RCC 7860 (cell line): ENCODE results near the gene FAM83G.
"Not testable (repeated sequence)": the region's sequence is repeated elsewhere in the genome, so short reads cannot be mapped to it uniquely, and the experiment has no call there.

Source experiments
- DNase-seq: peaks from one replicate; pipeline ENCODE4 v3.0.0-alpha.2; 2015; ENCODE audit warnings: low spot score
- FAIRE-seq: peaks from 2 replicates; lab custom pipeline; 2012; peaks lifted over from hg19 to GRCh38; lab: Jason Lieb, UNC

The FAM83G gene, protein sequence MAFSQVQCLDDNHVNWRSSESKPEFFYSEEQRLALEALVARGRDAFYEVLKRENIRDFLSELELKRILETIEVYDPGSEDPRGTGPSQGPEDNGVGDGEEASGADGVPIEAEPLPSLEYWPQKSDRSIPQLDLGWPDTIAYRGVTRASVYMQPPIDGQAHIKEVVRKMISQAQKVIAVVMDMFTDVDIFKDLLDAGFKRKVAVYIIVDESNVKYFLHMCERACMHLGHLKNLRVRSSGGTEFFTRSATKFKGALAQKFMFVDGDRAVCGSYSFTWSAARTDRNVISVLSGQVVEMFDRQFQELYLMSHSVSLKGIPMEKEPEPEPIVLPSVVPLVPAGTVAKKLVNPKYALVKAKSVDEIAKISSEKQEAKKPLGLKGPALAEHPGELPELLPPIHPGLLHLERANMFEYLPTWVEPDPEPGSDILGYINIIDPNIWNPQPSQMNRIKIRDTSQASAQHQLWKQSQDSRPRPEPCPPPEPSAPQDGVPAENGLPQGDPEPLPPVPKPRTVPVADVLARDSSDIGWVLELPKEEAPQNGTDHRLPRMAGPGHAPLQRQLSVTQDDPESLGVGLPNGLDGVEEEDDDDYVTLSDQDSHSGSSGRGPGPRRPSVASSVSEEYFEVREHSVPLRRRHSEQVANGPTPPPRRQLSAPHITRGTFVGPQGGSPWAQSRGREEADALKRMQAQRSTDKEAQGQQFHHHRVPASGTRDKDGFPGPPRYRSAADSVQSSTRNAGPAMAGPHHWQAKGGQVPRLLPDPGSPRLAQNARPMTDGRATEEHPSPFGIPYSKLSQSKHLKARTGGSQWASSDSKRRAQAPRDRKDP

GRCh38 chr17:19004421-19005136 is at the start of gene FAM83G:
Gene FAM83G (minus strand): TSS chr17:19004764. CDS start chr17:19004041, 723 bp downstream.
- FAIRE-seq (no peak), DNase-seq (no peak)

DNA sequence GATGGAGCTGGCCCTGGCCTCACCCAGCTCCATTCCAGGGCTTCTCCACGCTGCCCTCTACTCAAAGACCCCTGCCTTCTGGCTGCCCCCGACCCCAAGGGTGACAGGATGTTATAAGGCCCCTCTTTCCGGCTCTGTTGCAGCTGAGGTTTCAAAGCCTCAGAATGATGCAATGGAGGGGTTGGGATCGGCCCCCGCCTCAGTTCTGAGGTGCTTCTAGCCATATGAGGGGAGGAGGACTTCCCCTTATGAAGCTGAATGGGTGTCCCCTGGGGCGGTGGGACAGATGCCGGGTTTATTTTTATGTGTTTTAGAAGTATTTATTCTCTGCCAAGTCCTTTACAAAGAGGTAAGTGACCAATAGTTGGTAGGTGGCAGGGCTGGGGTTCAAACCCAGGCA is 44.3 kb upstream of the FAM83G start:
- not testable (repeated sequence) for DNase-seq, FAIRE-seq

GRCh38 chr17:19047510-19047909 is 42.9 kb upstream of the FAM83G start:
- not testable (repeated sequence) for DNase-seq, FAIRE-seq

- DNase-seq, FAIRE-seq: not testable (repeated sequence)
These were observed 42.3 kb upstream of the FAM83G start, which contains the start of gene GRAP for GRCh38 chr17:19046782-19047375. Gene GRAP (minus strand): TSS chr17:19046957. CDS start chr17:19046926, 31 bp downstream.

GRCh38 chr17:19044643-19045042 is 40.1 kb upstream of the FAM83G start:
- DNase-seq, FAIRE-seq: not testable (repeated sequence)

DNA sequence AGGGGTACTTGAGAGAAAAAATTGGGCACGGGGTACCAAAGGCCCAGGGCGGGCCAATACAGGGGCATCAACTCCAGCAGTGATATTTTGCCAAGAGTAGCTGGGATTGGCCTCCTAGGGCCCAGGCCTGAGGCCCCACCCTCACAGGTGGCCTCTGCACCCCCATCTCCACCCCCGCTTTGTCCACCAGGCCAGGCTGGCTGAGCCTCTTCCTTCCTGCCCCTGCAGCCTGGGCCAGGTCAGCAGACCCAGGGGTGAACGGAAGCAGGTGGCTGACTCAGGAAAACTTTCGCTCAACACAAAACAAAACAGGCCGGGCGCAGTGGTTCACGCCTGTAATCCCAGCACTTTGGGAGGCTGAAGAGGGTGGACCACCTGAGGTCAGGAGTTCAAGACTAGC is 38.5 kb upstream of the FAM83G start:
- not testable (repeated sequence) for FAIRE-seq, DNase-seq

DNA sequence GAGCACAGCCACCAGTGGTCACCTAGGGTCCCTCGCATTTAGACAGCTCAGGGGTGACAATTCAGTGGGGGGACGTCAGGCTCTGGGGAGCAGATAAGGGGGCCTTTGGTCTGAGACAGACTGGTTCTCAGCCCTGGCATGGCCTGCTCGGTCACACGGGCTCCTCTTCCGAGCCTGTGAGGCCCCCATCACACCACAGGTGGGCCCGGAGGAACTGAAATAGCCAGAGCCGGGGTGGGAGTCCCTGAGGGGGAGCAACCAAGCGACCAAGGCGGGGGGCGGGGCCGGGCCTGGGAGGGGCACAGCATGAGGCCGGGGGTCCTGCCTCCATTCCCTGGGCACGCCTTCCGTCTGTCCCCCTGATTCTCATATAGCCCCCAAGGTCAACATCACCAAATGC is 37.8 kb upstream of the FAM83G start:
- FAIRE-seq, DNase-seq: not testable (repeated sequence)

DNA sequence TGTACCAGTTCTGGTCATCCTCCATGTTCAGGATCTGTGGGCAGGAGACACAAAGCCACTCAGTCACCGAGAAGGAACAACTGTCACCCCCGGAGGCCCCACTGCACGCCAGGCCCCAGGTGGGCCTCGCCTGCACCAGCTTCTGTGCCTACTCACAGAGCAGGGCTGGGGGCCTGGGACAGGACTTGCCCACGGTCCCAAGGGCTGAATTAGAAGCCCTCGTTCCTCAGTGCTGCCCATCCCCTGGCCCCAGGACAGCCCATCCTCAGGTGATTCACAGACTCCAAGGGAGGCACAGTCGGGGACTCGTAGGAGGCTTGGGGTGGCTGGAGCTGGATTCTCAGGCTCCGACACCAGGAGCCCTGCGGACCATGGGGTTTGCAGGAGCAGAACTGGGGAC is 37.3 kb upstream of the FAM83G start:
- not testable (repeated sequence) for DNase-seq, FAIRE-seq

- FAIRE-seq, DNase-seq: not testable (repeated sequence)
These were observed 35.8 kb upstream of the FAM83G start for GRCh38 chr17:19040350-19040749.

DNA sequence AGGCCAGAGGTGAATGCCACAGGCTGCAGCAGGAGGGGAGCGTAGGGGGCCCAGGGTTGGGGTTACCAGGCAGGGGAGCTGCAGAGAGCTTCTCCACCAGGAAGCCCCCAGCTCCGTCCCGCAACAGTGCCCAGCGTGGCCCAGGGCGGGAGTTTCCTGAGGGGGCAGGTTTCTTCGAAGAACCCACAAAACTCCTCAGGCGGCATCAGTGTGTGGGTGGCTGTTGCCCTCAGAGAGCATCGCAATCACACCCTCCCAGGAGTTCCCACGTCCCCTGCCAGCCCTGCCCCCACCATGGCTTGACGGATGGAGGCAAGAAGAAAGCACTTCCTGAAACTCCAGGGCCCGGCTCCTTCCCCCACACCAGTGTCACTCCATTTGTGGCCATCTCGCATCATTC is 34.2 kb upstream of the FAM83G start:
- DNase-seq, FAIRE-seq: not testable (repeated sequence)

DNA sequence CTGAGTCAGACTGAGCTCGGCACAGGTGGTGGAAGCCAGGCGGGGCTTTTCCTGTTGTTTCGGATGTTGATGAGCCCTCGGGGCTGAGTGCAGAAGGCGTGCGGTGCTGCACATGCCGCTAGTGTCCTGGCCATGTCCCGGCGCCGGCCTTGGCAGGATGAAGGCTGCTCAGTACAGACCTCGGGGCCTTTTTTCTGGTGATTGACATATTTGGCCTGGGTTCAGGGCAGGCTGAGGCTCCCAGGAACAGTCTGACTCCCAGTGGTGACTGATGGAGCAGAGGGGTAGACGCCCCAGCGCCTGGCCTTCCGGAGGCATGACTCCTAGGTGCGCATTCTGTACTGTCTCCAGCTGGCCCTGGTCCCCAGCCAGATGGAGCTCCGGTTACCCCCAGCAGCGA is 33.4 kb upstream of the FAM83G start:
- not testable (repeated sequence) for DNase-seq, FAIRE-seq

- DNase-seq, FAIRE-seq: not testable (repeated sequence)
These were observed 33.0 kb upstream of the FAM83G start for GRCh38 chr17:19037547-19037946.

DNA sequence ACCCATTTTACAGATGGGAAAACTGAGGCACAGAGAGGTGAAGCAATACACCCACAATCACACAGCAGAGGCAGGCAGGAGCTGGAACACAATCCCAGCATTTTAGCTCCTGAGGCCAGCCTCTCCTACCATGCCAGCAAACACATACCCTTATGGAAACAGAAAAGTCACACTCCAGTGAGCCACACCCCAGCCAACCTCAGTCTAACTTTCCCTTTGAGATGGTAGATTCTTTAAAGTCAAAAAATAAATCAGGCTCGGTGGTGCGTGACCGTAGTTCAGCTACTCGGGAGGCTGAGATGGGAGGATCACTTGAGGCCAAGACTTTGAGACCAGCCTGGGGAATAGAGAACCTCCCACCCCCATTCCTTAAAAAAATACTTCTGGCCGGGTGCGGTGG is 31.6 kb upstream of the FAM83G start:
- FAIRE-seq, DNase-seq: not testable (repeated sequence)

GRCh38 chr17:19032377-19032988 is 27.9 kb upstream of the FAM83G start:
- FAIRE-seq, DNase-seq: not testable (repeated sequence)

DNA sequence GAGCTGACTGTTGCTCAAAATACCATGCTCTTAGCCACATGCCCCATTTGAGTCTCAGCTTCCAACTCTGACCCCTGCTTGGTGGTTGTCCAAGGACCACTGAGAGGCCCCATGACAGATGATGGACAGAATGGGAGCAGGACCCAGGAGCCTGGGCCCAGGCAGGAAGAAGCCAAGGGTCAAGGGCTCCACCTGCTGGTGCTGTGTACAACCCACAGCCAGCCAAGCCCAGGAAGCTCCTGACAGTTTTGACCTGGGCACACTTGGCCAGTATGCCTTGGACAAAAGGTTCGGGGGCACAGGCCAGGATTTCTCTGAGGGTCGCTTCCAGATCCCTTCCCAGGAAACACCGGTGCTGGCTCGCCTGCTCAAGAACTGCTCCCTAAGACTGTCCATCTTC is 27.2 kb upstream of the FAM83G start:
- not testable (repeated sequence) for DNase-seq, FAIRE-seq

- not testable (repeated sequence) for DNase-seq, FAIRE-seq
These were observed 26.3 kb upstream of the FAM83G start for GRCh38 chr17:19030771-19031449.

DNA sequence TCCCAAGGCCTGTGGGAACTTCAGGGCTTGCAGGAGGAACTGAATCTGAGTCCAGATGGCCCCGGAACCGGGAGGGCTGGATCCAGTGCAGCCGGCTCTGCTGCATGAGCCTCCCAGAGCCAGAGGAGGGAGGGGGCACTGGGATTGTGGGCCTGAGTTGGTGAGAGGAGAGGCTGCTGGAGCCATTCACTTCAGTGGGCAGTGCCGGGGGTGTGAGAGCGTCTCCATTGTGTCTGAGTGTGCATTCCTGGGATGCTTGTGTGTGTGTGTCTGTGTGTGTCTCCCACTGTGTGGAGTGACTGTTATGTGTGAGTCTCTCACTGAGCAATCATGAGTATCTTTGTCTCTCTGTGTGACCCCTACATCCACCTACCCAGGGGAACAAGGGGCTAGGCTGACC is 25.2 kb upstream of the FAM83G start:
- DNase-seq, FAIRE-seq: not testable (repeated sequence)

- DNase-seq, FAIRE-seq: not testable (repeated sequence)
These were observed 24.1 kb upstream of the FAM83G start for GRCh38 chr17:19028671-19029070.
